Caco-2 (cell line): ENCODE data around the gene ANKRD28. TPM values are rescaled to one million over a fixed set of nuclear protein-coding genes. Genes with fewer than 3 reads are reported as not detected.

Experiments used
- BruUV-seq: library from RNA; stranded (reverse); fragments of 400-500 nt; replicated peaks from 2 replicates; lab custom pipeline; 2021; lab: Mats Ljungman, UMichigan
- CTCF ChIA-PET: fragments of 300-600 bp; sonication (Branson Sonifier 250); formaldehyde crosslinking; loops from one replicate; lab custom pipeline; 2022; ENCODE audit warnings: antibody characterized with exemption; lab: Charles Lee
- POLR2A ChIA-PET: fragments of 300-600 bp; sonication (Branson Sonifier 250); formaldehyde crosslinking; loops from one replicate; lab custom pipeline; 2022; ENCODE audit warnings: antibody characterized with exemption; lab: Charles Lee
- DNase-seq, 2 experiments: peaks; one replicate each; pipeline versions ENCODE4 v3.0.0 to v3.0.0-alpha.2; 2020 to 2022
- H3K27me3 ChIP-seq: replicated peaks from 2 replicates; pipeline ENCODE4 v1.6.0; 2011; ENCODE audit warnings: low read length; ENCODE audit not compliant: control insufficient read depth, insufficient read depth
- H3K36me3 ChIP-seq: 2 replicates; pipeline ENCODE4 v1.5.1; 2011; ENCODE audit warnings: low read length; ENCODE audit not compliant: control insufficient read depth, insufficient read depth
- H3K4me1 ChIP-seq: fragments of 250-450 bp; sonication (Bioruptor Pico); 2 replicates; pipeline ENCODE4 v1.5.1; 2020; ENCODE audit warnings: mild to moderate bottlenecking
- H3K4me3 ChIP-seq: 2 replicates; pipeline ENCODE4 v1.5.1; 2011; ENCODE audit warnings: low read depth, mild to moderate bottlenecking, control low read depth, low read length
- H3K9me3 ChIP-seq: fragments of 250-450 bp; sonication (Bioruptor Pico); 2 replicates; pipeline ENCODE4 v1.5.1; 2020; ENCODE audit warnings: mild to moderate bottlenecking, moderate library complexity
- H3K27ac Mint-ChIP-seq: one replicate; pipeline ENCODE4 v1.8.0; 2022; ENCODE audit warnings: mixed read lengths; ENCODE audit not compliant: unreplicated experiment
- H3K27me3 Mint-ChIP-seq: one replicate; pipeline ENCODE4 v1.8.0; 2022; ENCODE audit warnings: mixed read lengths; ENCODE audit not compliant: insufficient read depth, unreplicated experiment
- H3K36me3 Mint-ChIP-seq: one replicate; pipeline ENCODE4 v1.8.0; 2022; ENCODE audit warnings: mild to moderate bottlenecking, mixed read lengths; ENCODE audit not compliant: insufficient read depth, unreplicated experiment
- H3K4me1 Mint-ChIP-seq: one replicate; pipeline ENCODE4 v1.8.0; 2022; ENCODE audit warnings: low read depth, mixed read lengths; ENCODE audit not compliant: unreplicated experiment
- H3K4me3 Mint-ChIP-seq: one replicate; pipeline ENCODE4 v1.8.0; 2022; ENCODE audit warnings: mild to moderate bottlenecking, moderate library complexity, mixed read lengths; ENCODE audit not compliant: unreplicated experiment
- H3K9me3 Mint-ChIP-seq: one replicate; pipeline ENCODE4 v1.8.0; 2022; ENCODE audit warnings: mixed read lengths; ENCODE audit not compliant: unreplicated experiment
- intact Hi-C: fragments of 100-400 bp; cut with micrococcal nuclease; formaldehyde crosslinking; loops from one replicate; pipeline ENCODE4 v1.10.0; 2022; ENCODE audit not compliant: unreplicated experiment
- total RNA-seq: library from RNA; stranded (reverse); gene quantifications from 2 replicates; pipeline ENCODE4 v1.2.3, GENCODE V29; 2022
- TF ChIP-seq, protein P1 (sequence below), 2 experiments: fragments of 200-600 bp in 1 of 2; IDR thresholded peaks; 1 replicate in 1 of 2; 2 replicates in 1 of 2; pipeline versions ENCODE4 v1.5.1 to v1.8.0; 2011 to 2022; ENCODE audit warnings: antibody characterized with exemption in 1 of 2, control low read depth in 1 of 2, inconsistent platforms in 1 of 2, low read depth in 1 of 2, low read length in 1 of 2, mild to moderate bottlenecking in 1 of 2, moderate library complexity in 1 of 2; ENCODE audit not compliant: insufficient read depth in 1 of 2, severe bottlenecking in 1 of 2, unreplicated experiment in 1 of 2

Gene ANKRD28
- total RNA-seq, 1 experiment from 2014 or later = 37.2 TPM

DNA sequence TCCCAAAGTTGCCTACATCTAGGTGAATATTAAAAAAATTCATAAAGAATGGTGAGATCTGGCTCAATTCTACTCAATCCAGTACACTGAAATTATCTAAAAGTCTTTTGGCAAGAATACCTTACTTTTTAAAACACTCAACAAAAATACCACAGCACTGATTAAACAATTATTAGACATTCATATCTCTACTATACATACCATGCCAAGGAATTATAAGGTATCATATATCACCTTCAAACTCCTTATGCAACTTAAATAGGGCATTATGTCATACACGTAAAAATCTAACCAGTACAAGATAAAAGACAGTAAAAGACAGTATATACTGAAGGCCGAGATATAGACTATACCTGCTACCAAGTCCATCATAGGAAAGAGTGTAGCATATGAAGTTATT lies 6.1 kb upstream of the ANKRD28 start:
- no peak overlapping the region for H3K27ac Mint-ChIP-seq
- H3K36me3 ChIP-seq = no peaks in the 10 kb centered on the region
- no TSS peak for BruUV-seq
- H3K4me3 ChIP-seq = no peak overlapping the region
- no peak overlapping the region for H3K4me3 Mint-ChIP-seq
- H3K9me3 Mint-ChIP-seq = no peaks in the 10 kb centered on the region
- TF ChIP-seq, protein P1, sequence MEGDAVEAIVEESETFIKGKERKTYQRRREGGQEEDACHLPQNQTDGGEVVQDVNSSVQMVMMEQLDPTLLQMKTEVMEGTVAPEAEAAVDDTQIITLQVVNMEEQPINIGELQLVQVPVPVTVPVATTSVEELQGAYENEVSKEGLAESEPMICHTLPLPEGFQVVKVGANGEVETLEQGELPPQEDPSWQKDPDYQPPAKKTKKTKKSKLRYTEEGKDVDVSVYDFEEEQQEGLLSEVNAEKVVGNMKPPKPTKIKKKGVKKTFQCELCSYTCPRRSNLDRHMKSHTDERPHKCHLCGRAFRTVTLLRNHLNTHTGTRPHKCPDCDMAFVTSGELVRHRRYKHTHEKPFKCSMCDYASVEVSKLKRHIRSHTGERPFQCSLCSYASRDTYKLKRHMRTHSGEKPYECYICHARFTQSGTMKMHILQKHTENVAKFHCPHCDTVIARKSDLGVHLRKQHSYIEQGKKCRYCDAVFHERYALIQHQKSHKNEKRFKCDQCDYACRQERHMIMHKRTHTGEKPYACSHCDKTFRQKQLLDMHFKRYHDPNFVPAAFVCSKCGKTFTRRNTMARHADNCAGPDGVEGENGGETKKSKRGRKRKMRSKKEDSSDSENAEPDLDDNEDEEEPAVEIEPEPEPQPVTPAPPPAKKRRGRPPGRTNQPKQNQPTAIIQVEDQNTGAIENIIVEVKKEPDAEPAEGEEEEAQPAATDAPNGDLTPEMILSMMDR (IDR thresholded peaks at IDR 0.05; ENCODE audit: insufficient read depth in 1 of 2, low read depth in 1 of 2, low read length in 1 of 2, severe bottlenecking in 1 of 2, unreplicated experiment in 1 of 2) = no peak
- intact Hi-C loops = no loop called here
- no peaks in the 10 kb centered on the region for H3K9me3 ChIP-seq
- DNase-seq = no peak
- no peaks in the 10 kb centered on the region for H3K36me3 Mint-ChIP-seq
- no peaks in the 10 kb centered on the region for H3K4me1 Mint-ChIP-seq
- ChIA-PET CTCF (no interaction called here), POLR2A (no interaction called here)
- no peaks in the 10 kb centered on the region for H3K27me3 ChIP-seq
- H3K4me1 ChIP-seq = no peaks in the 10 kb centered on the region
- no peaks in the 10 kb centered on the region for H3K27me3 Mint-ChIP-seq

DNA sequence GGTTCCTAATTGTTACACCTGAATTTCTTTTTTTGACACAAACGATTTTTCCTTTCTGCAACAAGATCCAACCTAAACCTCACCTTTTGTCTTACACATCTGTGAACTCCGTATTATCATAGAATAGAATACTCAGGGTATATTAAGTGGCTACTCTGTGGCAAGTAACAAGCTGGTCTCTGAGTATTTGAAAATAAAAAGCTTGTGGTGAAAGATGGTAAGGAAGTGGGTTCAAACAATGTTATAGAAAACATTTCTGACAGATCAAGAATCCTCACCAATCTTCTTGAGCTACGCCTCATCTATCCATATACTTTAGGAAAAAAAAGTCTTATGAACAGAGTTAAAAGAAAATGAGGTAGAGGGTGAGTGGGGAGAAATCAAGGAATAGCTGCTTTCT lies 3.5 kb upstream of the ANKRD28 start:
- no peak overlapping the region for H3K27ac Mint-ChIP-seq
- Histone ChIP-seq H3K4me1 (peaks cover 9% of the 10 kb centered on the region), H3K9me3 (no peaks in the 10 kb centered on the region), H3K36me3 (no peaks in the 10 kb centered on the region), H3K27me3 (no peaks in the 10 kb centered on the region), H3K4me3 (no peak overlapping the region)
- peaks cover 16% of the 10 kb centered on the region for H3K4me1 Mint-ChIP-seq
- H3K4me3 Mint-ChIP-seq = no peak overlapping the region
- TF ChIP-seq, protein P1 (IDR thresholded peaks at IDR 0.05; ENCODE audit: insufficient read depth in 1 of 2, low read depth in 1 of 2, low read length in 1 of 2, severe bottlenecking in 1 of 2, unreplicated experiment in 1 of 2) = no peak
- BruUV-seq = no TSS peak
- H3K9me3 Mint-ChIP-seq = no peaks in the 10 kb centered on the region
- intact Hi-C loops = no loop called here
- H3K27me3 Mint-ChIP-seq = no peaks in the 10 kb centered on the region
- DNase-seq = no peak
- CTCF ChIA-PET = no interaction called here
- POLR2A ChIA-PET = no interaction called here
- no peaks in the 10 kb centered on the region for H3K36me3 Mint-ChIP-seq

DNA sequence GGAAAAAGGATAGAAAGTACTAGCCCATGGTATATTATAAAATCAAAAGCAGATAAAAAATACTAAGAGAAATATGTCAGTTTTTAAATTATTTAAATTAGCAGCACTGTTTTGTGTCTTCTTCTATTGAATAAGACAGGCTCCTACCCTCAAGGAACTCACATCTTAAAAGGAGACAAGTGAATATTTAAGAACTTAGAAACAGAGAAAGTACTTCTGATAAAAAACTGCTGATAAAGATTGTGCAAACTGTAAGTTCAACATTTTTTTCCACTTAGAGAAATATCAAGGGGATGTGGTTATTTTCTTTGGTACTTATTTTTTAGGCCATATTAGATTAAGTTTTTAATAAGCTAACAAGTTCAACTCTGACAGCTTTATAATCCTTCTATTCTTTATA lies 3.0 kb upstream of the ANKRD28 start:
- peaks cover 9% of the 10 kb centered on the region for H3K4me1 ChIP-seq
- DNase-seq = no peak
- no peaks in the 10 kb centered on the region for H3K27me3 Mint-ChIP-seq
- peaks cover 16% of the 10 kb centered on the region for H3K4me1 Mint-ChIP-seq
- no peaks in the 10 kb centered on the region for H3K9me3 Mint-ChIP-seq
- no TSS peak for BruUV-seq
- H3K27me3 ChIP-seq = no peaks in the 10 kb centered on the region
- H3K4me3 ChIP-seq = no peak overlapping the region
- H3K27ac Mint-ChIP-seq = no peak overlapping the region
- no peaks in the 10 kb centered on the region for H3K9me3 ChIP-seq
- H3K36me3 ChIP-seq = no peaks in the 10 kb centered on the region
- TF ChIP-seq, protein P1 (IDR thresholded peaks at IDR 0.05; ENCODE audit: insufficient read depth in 1 of 2, low read depth in 1 of 2, low read length in 1 of 2, severe bottlenecking in 1 of 2, unreplicated experiment in 1 of 2) = no peak
- POLR2A ChIA-PET = no interaction called here
- intact Hi-C loops = no loop called here
- no peak overlapping the region for H3K4me3 Mint-ChIP-seq
- CTCF ChIA-PET = no interaction called here
- H3K36me3 Mint-ChIP-seq = no peaks in the 10 kb centered on the region
